ENCODE measurements around the gene C14orf180. TPM values are rescaled to one million over a fixed set of nuclear protein-coding genes. Genes with fewer than 3 reads are reported as not detected.

Gene C14orf180
- total and polyA plus RNA-seq, 12 donors, result 13.8 to 139 (median 75.1) TPM

- intact Hi-C loops (cut with DNase I), result loop anchor here in 1 of 10 donors (5.0 kb wide), 1 partner anchor 246 kb away; no protein-coding TSS in a partner anchor
- WGBS, 2 donors, result 83% methylated on average over 8 of the region's 8 CpGs
- ATAC-seq (no peak), DNase-seq (no peak)
- Histone ChIP-seq H3K4me1 (peaks cover 0 to 12% (median 4%) of the 10 kb centered on the region in 9 donors), H3K27ac (no peak overlapping the region), H3K27me3 (peaks cover 0 to 85% (median 59%) of the 10 kb centered on the region in 7 donors), H3K36me3 (no peaks in the 10 kb centered on the region), H3K4me3 (no peak overlapping the region), H3K9me3 (no peaks in the 10 kb centered on the region)
- no peak for TF ChIP-seq CTCF (IDR thresholded peaks at IDR 0.05)
Measured at GRCh38 chr14:104600805-104601204, 21.2 kb downstream of the C14orf180 start.

GRCh38 chr14:104601786-104602185, 22.2 kb downstream of the C14orf180 start:
- H3K27ac ChIP-seq, result no peak overlapping the region
- intact Hi-C loops (cut with DNase I), result loop anchor here in 1 of 10 donors (5.0 kb wide), 1 partner anchor 246 kb away; no protein-coding TSS in a partner anchor
- no peak for DNase-seq
- TF ChIP-seq CTCF (IDR thresholded peaks at IDR 0.05), result no peak
- H3K9me3 ChIP-seq, result no peaks in the 10 kb centered on the region
- no peaks in the 10 kb centered on the region for H3K36me3 ChIP-seq
- H3K27me3 ChIP-seq, result peaks cover 0 to 89% (median 66%) of the 10 kb centered on the region in 7 donors
- no peak for ATAC-seq
- no peak overlapping the region for H3K4me3 ChIP-seq
- H3K4me1 ChIP-seq, result peaks cover 0 to 12% (median 4%) of the 10 kb centered on the region in 9 donors
- 36 to 49% methylated on average over 9 of the region's 9 CpGs for WGBS, 2 donors

- peaks cover 0 to 12% (median 4%) of the 10 kb centered on the region in 9 donors for H3K4me1 ChIP-seq
- H3K4me3 ChIP-seq, result no peak overlapping the region
- H3K27me3 ChIP-seq, result peaks cover 0 to 89% (median 71%) of the 10 kb centered on the region in 7 donors
- no peak overlapping the region for H3K27ac ChIP-seq
- DNase-seq (no peak), ATAC-seq (no peak)
- no peak for TF ChIP-seq CTCF (IDR thresholded peaks at IDR 0.05)
- 88 to 91% methylated on average over 11 of the region's 11 CpGs for WGBS, 2 donors
- no peaks in the 10 kb centered on the region for H3K36me3 ChIP-seq
- intact Hi-C loops (cut with DNase I), result loop anchor here in 1 of 10 donors (5.0 kb wide), 1 partner anchor 245 kb away; no protein-coding TSS in a partner anchor
- no peaks in the 10 kb centered on the region for H3K9me3 ChIP-seq
Measured at GRCh38 chr14:104602315-104602932, 22.9 kb downstream of the C14orf180 start.

- no peak for TF ChIP-seq CTCF (IDR thresholded peaks at IDR 0.05)
- DNase-seq (no peak), ATAC-seq (no peak)
- Histone ChIP-seq H3K27me3 (peaks cover 0 to 84% (median 71%) of the 10 kb centered on the region in 7 donors), H3K4me1 (peaks cover 0 to 12% (median 4%) of the 10 kb centered on the region in 9 donors), H3K9me3 (no peaks in the 10 kb centered on the region), H3K36me3 (no peaks in the 10 kb centered on the region), H3K27ac (no peak overlapping the region), H3K4me3 (no peak overlapping the region)
- intact Hi-C loops (cut with DNase I), result loop anchor here in 1 of 10 donors (5.0 kb wide), 1 partner anchor 244 kb away; no protein-coding TSS in a partner anchor
- WGBS, 2 donors, result 86 to 87% methylated on average over 7 of the region's 7 CpGs
Measured at GRCh38 chr14:104602933-104603325, 23.4 kb downstream of the C14orf180 start.

Measured in heart right ventricle (tissue), 16 donors.